Activated naive CD4-positive, alpha-beta T cell (primary cell): ENCODE results near the gene ABCB1.
"Not testable (repeated sequence)": the region's sequence is repeated elsewhere in the genome, so short reads cannot be mapped to it uniquely, and the experiment has no call there.

ENCODE experiments used
- DNase-seq, 4 experiments: peaks; one replicate each; lab custom pipeline; 2025; lab: John Stamatoyannopoulos, UW

The ABCB1 gene

DNA sequence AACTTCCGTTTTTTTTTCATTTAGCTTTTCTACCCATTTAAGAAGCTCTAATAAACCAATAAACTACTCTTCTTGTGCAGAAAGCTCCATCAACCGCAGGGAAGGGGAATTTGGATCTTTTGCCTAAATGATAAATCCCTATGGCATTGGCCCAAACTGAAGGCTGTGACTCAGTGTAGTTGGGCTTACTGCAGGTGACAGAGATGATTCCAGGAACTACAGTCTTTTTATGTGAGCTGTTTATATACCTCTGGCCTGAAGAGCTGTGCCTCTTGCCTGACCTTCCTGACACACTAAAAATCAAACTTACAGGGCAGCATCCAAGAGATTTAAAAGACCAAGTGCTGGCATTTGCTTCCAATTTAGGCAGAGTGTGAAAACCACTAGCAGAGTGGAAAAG lies 25.2 kb downstream of the ABCB1 start:
- DNase-seq, result no peak

DNA sequence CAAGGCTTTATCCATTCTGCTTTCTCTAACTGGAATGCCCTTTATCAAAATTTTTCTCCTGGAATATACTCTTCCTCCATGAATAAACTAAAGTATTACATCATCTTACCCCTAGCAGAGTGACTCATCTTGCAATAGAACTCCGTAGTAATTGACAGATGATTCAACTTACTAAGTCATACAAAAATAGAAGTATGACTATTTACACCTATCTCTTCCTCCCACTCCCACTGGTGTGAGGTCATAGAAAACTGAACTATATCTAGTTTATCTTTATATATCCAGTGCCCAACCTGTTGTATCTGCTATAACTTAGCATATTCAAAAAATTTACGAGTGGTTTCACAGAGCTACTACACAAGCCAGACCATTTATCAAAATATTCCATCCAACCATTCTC lies 26.1 kb downstream of the ABCB1 start:
- DNase-seq, result no peak

DNA sequence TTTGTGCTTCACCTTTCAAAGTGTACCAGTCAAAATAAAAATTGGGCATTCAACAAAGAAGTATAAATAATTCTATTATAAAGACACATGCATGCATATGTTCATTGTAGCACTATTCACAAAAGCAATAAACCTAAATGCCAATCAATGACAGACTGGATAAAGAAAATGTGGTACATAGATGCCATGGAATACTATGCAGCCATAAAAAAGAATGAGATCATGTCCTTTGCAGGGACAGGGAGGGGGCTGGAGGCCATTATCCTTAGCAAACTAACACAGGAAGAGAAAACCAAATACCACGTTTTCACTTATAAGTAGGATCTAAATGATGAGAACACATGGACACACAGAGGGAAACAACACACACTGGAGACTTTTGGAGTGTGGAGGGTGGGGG lies 28.2 kb downstream of the ABCB1 start:
- DNase-seq, result not testable (repeated sequence)

DNA sequence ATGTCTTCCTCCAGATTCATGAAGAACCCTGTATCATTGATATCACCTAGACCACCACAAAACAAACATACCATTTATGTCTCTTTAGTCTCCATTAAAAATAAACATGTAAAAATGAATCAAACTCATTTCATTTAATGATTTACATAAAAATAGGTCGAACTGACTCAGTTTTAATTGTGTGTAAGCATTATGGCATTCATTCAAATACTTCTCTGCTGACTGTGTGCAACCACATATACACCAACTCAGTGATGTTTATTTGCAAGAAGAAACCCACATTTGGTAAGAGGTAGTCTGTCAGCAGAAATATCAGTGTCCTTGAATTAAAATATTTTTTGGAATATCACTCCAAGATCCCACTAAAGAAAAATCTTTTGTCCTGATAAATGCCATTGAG lies 30.5 kb downstream of the ABCB1 start:
- no peak for DNase-seq

DNA sequence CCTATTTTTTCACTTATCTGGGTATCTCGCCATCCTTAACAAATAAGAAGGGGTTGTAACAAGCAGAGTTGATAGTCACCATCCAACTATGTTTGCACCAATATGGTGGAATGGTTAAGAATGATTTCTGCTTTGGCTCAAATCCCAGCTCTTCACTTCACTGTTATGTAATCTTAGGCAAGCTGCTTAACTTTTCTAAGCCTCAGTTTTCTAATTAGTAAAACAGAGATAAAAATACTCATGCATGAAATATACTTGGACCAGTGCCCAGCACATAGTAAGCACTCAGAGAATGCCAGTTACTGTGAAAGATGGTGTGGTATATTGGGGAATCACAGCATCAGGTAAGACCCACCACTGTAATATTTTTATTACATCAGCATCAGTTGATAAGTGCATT lies 33.6 kb downstream of the ABCB1 start:
- DNase-seq, result no peak

DNA sequence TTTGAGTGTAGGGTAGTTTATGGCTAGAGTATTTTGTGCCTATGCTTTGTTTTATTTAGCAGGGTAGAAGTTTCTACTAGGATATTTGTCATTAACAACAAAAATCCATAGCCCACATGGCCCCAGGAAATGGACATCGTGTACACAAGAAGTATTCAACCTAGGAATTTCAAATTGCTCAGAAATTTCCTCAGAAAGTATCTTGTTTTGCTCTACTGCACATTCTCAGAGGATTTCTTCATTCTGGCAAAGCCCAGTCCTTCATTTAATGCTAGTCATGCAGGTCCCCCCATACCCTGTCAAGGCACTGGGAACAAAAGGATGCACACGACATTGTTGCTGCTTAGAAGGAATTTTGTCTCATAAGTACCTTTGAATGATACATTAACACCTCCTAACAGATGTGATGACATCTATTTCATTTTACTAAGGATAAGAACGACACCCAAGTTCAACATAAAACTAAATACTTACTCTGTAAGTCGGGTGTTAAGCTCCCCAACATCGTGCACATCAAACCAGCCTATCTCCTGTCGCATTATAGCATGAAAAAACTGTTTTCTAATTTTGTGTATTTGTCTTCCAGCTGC lies 34.3 kb downstream of the ABCB1 start:
- no peak for DNase-seq

DNA sequence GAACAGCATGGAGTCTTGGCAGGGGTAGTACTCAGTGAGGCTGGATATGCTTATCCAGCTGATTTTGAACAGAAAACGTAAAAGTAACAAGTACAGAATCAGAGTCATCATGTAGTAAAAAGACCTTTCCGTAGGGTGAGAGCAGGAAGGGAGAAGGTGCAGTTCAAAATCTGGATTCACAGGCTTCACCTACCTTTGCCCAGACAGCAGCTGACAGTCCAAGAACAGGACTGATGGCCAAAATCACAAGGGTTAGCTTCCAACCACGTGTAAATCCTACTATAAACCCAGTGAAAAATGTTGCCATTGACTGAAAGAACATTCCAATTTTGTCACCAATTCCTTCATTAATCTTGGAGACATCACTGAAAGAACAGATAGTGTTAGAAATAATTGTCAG lies 34.8 kb downstream of the ABCB1 start:
- DNase-seq, result no peak

DNA sequence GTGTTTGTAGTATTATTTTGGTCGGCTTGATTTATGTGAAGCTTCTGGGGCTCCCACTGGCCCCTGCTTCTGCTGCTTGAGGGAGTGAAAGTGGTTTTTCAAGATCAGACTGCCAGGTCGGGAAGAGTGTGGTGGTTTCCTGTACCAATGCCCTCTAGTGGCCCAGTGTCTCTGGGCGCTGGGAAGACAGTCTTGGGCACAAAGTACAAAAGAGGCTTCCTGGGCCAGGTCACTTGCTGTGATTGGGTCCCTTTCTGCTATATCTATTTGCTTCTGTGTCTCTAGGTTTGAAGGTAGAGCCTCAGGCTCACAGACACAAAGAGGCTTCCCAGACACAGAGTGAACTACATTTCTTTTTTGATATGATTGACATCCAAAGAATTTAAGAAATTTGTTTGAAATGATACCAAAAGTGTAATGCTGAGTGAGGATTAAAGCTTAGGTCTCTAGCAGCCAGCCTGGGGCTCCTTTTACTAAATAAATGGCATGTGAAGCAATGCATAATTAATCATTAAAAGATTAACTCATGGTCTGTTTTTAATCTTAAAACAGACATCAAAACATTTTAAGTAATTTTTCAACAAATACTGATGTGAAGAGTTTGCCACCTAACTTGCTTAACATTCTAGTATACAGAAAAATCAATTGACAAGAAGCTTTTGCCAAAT lies 36.3 kb downstream of the ABCB1 start:
- DNase-seq, result no peak

DNA sequence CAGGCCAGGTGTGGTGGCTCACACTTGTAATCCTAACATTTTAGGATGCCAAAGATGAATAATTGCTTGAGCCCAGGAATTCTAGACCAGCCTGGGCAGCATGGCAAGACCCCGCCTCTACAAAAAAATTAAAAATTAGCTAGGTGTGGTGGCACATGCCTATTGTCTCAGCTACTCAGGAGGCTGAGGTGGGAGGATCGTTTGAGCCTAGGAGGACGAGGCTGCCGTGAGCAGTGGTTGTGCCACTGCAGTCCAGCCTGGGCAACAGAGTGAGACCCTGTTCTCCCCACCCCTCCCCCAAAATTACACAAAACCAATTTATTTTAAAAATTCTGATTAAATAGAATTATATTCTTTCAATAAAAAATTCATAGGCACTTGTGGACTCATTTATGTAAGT lies 39.0 kb downstream of the ABCB1 start:
- no peak for DNase-seq

DNA sequence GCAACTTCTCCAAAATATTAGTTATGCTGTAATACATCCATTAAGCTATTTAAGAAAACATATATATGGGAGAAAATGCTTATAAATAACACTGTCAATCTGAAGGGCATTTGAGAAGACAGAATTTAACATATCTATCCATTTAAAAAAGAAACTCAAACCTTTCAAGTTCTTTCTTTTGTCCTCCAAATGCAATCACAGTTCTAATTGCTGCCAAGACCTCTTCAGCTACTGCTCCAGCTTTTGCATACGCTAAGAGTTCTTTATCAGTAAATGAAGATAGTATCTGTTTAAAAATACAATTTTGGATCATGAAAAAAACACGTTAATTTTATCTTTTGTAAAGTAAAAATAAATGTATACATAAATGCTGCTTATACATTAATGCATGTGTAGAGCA lies 39.6 kb downstream of the ABCB1 start:
- DNase-seq, result no peak

DNA sequence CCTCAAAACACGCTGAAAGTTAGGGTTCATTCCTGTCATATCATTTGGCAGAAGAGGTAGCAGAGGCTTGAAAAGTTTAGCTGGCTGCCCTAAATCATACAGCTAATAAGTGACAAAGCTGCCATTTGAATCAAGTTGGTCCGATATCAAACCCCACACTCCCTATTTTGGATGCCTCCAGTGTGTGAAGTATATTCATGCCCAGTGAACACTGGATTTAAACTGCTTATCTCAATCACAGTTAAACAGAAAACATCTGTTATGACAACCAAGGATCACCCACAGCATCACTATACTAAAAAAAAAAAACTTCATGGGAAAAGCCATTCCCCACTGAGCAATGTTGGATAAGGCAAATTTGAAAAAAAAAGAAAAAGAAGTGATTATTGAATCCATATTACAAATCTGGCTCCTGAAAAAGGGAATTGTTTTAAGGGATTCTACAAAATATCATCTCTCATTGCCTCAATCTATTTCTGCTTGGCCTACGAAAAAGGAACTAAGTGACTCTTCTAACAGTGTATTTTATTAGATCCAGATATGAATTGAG lies 48.3 kb downstream of the ABCB1 start:
- no peak for DNase-seq

DNA sequence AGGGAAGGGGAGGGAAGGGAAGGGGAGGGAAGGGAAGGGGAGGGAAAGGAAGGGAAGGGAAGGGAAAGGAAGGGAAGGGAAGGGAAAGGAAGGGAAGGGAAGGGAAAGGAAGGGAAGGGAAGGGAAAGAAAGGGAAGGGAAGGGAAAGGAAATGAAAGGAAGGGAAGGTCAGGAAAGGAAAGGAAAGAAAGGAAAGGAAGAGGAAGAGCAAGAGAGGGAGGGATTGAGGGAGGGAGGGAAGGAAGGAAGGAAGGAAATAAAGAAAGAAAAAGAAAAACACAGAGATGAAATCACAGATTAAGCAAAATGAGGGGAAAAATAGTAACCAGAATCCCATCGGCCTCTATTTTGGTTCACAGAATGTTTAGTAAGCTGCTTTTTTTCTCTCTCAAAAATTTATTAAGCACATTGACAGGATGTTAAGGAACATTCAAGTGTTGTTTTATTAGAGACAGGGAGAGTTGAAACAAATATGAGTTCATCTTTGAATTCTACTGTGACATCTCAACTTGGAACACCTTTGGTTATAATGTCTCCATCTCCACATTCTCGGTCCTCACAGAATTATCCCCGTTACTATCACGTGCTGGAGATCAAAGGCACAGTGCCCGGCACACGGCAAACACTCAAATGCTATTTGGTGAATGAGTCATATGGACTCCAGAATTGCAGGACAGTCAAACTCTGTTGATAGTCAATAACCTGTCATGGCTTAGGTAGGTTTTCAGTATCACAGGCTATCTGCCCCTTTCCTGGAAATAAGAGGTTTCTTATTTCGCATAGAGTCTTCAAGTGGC lies 52.4 kb downstream of the ABCB1 start:
- no peak for DNase-seq

DNA sequence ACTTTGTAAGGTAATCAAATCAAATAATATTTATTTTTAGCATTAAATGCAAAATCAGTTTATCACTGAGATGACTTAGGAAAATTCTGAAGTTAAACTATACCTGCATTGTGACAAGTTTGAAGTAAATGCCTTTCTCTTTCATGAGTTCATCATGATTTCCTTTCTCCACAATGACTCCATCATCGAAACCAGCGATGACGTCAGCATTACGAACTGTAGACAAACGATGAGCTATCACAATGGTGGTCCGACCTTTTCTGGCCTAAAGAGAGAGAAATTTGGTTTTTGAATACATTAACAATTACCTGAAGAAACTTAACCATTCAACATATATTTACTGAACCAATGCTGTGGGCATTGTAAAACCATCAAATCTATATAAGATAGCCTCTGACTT lies 54.9 kb downstream of the ABCB1 start:
- DNase-seq, result no peak

DNA sequence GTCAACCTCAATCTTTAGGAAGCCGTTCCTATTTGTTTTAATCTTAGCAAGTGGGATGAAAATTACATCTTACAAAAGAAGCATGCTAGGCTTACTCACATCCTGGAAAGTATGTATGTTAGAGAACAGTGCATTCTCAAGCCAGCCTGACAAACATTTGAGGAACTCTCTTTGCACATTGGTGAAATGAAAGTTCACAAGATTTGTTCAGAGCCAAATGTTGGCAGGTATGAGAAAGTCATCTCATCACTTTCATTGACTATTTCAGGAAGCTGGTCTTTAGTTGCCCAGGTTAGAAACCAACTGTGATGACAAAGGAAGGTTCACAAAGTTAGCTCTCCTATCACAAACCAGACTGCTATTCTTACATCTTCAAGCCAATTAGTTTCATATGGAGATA lies 57.1 kb downstream of the ABCB1 start:
- DNase-seq, result no peak

DNA sequence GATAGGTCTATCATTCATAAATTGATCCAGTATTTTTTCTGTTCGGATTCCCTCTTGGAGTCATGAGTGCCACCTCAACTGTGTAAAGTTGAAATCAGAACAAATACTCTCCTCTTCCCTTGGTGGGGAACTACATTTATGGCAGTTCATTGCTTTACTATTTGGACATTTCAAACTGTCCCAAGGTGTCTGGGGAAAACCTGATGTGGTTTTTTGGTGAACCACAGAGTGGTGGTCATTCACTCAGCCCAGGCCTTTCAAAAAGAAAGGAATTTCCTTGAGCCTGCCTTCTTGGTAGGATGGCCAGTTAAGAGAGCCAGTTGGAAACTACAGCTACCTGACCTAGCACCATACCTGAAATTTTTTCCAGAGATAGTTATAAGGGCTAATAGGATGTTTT lies 59.0 kb downstream of the ABCB1 start:
- no peak for DNase-seq

DNA sequence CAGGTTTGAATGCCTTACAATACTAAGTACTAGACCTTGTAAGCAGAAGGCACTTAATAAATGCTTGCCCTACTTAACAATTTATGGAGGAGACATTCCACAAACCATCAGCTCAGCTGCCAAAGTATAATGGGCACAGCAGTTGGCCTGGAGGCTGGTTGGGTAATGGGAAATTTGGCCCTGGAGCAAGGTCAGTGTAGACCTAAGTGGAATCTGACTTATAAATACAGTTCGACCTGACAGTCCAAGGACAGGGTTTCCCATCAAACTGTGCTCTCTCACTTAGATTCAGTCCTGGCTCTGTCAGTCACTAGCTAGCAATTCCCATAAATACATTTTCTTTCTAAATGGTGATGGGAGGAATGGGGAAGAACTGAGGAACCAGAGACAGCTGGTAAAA lies 62.6 kb downstream of the ABCB1 start:
- no peak for DNase-seq

DNA sequence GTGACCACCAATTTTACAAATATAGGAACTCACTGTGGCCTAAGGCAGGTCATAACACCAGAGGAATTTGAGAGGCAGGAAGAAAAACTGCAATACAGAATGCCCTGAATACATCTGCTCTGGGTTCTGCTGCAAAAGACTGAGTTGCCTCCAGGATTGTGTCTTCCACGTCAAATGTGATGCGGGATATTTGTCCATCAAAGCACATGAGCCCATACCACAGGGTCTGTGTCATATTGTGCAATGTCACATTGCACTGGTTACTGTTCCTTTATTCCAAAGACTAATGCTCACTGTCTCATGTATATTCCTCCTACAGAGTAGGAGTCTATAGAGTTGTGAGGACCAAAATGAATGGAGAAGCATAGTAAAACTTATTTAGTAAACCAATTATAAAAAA lies 66.6 kb downstream of the ABCB1 start:
- no peak for DNase-seq

DNA sequence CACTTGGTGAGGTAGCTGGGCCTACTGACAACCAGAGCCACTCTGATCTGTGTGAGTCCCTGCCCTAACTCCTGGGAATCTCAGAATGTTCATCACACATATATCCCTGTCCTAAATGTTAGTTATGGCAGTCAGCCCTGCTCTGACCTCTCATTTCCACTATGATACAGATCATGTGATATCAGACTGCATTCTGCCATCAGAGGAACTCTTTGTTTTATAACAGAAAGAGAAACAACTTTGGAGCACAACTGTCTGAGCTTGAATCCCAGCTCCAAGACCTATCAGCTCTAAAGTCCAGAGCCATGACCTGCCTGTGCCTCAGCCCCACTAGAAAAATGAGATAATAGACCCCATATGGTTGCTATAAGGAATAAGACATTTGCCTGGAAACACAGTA lies 70.6 kb downstream of the ABCB1 start:
- no peak for DNase-seq

DNA sequence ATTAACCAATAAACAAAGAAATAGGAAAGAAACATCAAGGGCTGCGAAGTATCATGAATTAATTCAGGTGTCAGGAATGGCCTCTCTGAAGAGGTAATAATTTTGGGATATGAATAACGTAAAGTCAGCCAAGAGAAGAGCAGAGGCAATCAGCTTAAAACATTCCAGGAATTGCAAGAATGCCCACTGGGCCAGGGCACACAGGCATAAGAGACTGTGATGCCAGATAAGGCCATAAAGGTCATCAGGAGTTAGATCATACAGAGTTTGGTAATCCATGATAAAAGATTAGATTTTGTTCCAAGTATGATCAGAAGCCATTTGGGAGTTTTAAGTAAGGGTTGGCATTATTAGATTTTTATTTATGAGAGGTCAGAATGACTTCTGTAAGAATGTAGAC lies 72.0 kb downstream of the ABCB1 start:
- no peak for DNase-seq

DNA sequence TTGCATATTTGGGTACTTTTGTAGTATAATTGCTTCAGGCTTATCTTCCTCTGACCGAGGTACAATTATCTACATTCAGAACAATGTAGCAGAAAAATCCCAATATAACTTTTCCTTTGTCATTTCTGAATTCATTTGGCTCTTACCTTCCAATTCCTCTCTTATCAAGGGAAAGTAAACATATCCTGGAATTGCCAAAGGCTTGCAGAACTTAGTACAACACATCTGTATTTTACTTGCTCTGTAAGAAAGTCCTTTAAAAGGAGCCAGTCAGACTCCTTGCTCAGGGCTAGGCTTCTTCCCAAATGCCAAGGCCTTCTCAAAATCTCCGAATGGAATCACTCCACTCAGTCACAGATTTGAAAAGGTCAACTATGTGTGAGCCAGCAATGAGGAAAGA lies 81.9 kb downstream of the ABCB1 start:
- no peak for DNase-seq

DNA sequence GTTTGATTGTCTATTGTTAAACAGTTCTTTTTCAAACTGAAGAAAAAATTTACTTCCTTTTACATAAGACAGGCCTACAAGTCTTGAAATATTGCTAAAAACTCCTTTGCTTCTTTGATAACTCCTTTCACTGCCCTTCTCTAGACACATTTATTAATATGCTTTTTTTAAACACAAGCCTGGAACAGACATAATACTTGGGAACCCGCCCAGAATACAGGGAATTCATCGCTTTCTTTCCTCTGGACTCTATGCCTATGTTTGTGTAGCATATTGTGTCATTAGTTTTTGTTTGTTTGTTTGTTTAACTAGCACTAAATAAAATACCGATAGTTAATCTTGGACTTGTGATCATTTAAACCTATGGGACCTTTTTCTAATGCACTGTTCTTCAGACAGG lies 82.8 kb downstream of the ABCB1 start:
- DNase-seq, result no peak

DNA sequence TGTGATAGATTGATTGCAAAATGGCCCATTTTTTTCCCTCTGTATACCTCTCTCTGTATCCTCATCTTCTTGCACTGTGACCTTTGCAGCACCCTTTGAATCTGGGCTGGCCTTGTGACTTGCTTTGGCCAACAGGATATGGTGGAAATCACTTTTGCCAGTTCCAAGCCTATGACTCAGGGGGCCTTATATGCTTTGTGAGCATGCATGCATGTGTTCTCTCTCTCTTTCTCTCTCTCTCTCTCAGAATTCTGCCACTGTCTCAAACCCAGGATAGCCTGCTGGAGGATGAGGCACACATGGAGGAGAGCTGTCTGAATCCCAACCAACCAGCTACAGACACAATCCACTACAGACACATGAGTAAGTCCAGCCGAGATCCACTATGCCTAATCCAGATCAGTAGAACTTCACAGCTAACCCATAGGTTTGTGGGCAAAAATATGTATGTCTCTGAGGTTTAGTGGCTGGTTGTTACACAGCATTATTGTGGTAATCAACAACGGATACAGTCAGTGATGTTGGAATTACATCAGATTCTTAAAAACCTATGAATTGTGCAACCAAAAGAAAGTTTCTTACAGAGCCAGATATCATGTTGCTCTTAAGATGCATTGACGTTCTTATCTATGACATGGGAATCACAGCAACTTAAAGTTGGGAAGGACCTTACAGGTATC lies 83.4 kb downstream of the ABCB1 start:
- DNase-seq, result no peak
